GM12872 (cell line): ENCODE data around the gene NMT1.

Source experiments
- CTCF ChIP-seq: IDR thresholded peaks from 3 replicates; pipeline ENCODE4 v1.5.1; 2011; ENCODE audit warnings: low read depth, mild to moderate bottlenecking, low read length, moderate library complexity; ENCODE audit not compliant: insufficient read depth

NMT1 gene

GRCh38 chr17:45073414-45074070 lies 12.4 kb downstream of the NMT1 start:
- no peak for TF ChIP-seq CTCF

GRCh38 chr17:45077643-45078042 lies 16.5 kb downstream of the NMT1 start:
- no peak for TF ChIP-seq CTCF

GRCh38 chr17:45081047-45081703 lies 20.1 kb downstream of the NMT1 start:
- no peak for TF ChIP-seq CTCF

- no peak for TF ChIP-seq CTCF
Observed at GRCh38 chr17:45086391-45086790, 25.3 kb downstream of the NMT1 start.

- no peak for TF ChIP-seq CTCF
Observed at GRCh38 chr17:45086865-45087503, 25.9 kb downstream of the NMT1 start.

- no peak for TF ChIP-seq CTCF
Observed at GRCh38 chr17:45087504-45087975, 26.4 kb downstream of the NMT1 start.

- TF ChIP-seq CTCF = no peak
Observed at GRCh38 chr17:45087978-45088377, 26.9 kb downstream of the NMT1 start.
